ENCODE measurements around the gene GALNT17. TPM values are rescaled to one million over a fixed set of nuclear protein-coding genes. Genes with fewer than 3 reads are reported as not detected.

GALNT17 gene
- total RNA-seq, 1 experiment from 2014 or later: not detected

DNA sequence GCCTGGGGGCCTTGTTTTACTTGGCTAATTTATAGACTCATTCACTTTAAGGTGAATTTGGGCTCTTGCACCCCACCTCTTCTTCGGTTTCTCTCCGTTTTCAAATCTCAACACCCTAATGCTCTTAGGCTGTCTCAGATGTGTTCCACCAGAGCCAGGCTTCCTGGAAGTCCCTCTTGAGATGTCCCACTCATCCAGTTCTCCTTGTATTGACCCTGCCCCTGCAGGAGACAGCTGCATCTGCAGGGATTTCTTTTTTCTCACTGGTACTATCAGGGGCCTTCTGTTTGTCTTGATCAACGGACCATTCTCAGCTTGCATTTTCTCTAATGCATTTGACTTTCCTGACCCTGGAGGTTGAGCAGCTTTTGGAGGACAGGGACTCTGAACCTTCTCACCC, 279.5 kb downstream of the GALNT17 start:
- intact Hi-C loops (cut with micrococcal nuclease): no loop called here
- TF ChIP-seq, protein P1, sequence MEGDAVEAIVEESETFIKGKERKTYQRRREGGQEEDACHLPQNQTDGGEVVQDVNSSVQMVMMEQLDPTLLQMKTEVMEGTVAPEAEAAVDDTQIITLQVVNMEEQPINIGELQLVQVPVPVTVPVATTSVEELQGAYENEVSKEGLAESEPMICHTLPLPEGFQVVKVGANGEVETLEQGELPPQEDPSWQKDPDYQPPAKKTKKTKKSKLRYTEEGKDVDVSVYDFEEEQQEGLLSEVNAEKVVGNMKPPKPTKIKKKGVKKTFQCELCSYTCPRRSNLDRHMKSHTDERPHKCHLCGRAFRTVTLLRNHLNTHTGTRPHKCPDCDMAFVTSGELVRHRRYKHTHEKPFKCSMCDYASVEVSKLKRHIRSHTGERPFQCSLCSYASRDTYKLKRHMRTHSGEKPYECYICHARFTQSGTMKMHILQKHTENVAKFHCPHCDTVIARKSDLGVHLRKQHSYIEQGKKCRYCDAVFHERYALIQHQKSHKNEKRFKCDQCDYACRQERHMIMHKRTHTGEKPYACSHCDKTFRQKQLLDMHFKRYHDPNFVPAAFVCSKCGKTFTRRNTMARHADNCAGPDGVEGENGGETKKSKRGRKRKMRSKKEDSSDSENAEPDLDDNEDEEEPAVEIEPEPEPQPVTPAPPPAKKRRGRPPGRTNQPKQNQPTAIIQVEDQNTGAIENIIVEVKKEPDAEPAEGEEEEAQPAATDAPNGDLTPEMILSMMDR (conservative IDR thresholded peaks at IDR 0.05; ENCODE audit: low read depth, low read length): no peak
- TF ChIP-seq EZH2 (IDR thresholded peaks at IDR 0.05; ENCODE audit: low read length, unreplicated experiment) (no peak), EZH2phosphoT487 (IDR thresholded peaks at IDR 0.05; ENCODE audit: borderline replicate concordance, low read length) (no peak)
- POLR2A ChIA-PET (ENCODE audit: unreplicated experiment): interaction anchor here (0.5 kb wide), 1 partner anchor 15 kb away, joined by 3 read pairs; no protein-coding TSS in a partner anchor

DNA sequence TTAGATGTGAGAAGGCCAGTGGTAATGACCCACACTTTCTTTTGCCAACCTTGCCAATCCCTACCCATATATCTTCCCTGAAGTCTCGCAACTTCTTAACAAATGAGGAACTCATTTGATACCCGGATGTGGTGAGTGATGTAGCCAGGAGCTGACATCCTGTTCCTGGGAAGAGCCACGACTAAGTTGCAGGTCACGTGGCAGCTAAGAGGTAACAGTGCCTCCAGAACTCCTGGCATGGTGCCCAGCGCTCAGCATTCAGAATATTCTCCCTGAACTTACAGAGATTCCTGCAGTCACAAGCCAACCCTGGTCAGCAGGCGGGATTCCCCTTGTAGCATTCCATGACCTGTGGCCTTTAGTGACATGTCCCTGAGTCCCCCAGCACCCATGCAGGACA, 282.5 kb downstream of the GALNT17 start:
- 0 out of 2 replicates have a peak, but pooled peaks cover 1% of the 10 kb centered on the region for H3K9me3 ChIP-seq (ENCODE audit: low read length)
- H3K4me1 ChIP-seq (ENCODE audit: insufficient read depth, low read length): no peaks in the 10 kb centered on the region
- ChIA-PET POLR2A (ENCODE audit: unreplicated experiment) (no interaction called here), CTCF (no interaction called here)
- no peak overlapping the region for H3K9ac ChIP-seq (ENCODE audit: low read length)
- no peak overlapping the region for H3K4me2 ChIP-seq (ENCODE audit: low read length)
- H3K79me2 ChIP-seq (ENCODE audit: low read length): no peaks in the 10 kb centered on the region
- H3F3A ChIP-seq (ENCODE audit: low read length, unreplicated experiment): no peaks in the 10 kb centered on the region
- no peak for ATAC-seq
- no peaks in the 10 kb centered on the region for H3K27me3 ChIP-seq (ENCODE audit: low read length)
- no peak for DNase-seq
- no peak overlapping the region for H2AFZ ChIP-seq (ENCODE audit: low read length)
- H3K36me3 ChIP-seq (ENCODE audit: low read depth, low read length): no peaks in the 10 kb centered on the region
- no TSS peak for BruUV-seq (replicated peaks)
- H3K9me2 ChIP-seq (replicated peaks; ENCODE audit: low read length): no peaks in the 10 kb centered on the region
- intact Hi-C loops (cut with micrococcal nuclease): no loop called here
- H3K4me3 ChIP-seq (ENCODE audit: low read length): no peak overlapping the region
- H3K27ac ChIP-seq (ENCODE audit: low read length): no peak overlapping the region
- no peaks in the 10 kb centered on the region for H4K20me1 ChIP-seq (ENCODE audit: low read length)
- TF ChIP-seq EZH2phosphoT487 (IDR thresholded peaks at IDR 0.05; ENCODE audit: borderline replicate concordance, low read length): no peak
- TF ChIP-seq, protein P1 (conservative IDR thresholded peaks at IDR 0.05; ENCODE audit: low read depth, low read length): no peak
- TF ChIP-seq EZH2 (IDR thresholded peaks at IDR 0.05; ENCODE audit: low read length, unreplicated experiment): no peak

More for the DNA sequence above, 279.5 kb downstream of the GALNT17 start:
- Histone ChIP-seq H3K27me3 (ENCODE audit: low read length) (no peaks in the 10 kb centered on the region), H3K4me2 (ENCODE audit: low read length) (no peak overlapping the region), H3K36me3 (ENCODE audit: low read depth, low read length) (no peaks in the 10 kb centered on the region), H3K27ac (ENCODE audit: low read length) (no peak overlapping the region), H3F3A (ENCODE audit: low read length, unreplicated experiment) (no peaks in the 10 kb centered on the region), H3K9me3 (ENCODE audit: low read length) (0 out of 2 replicates have a peak, but pooled peaks cover 5% of the 10 kb centered on the region), H3K4me3 (ENCODE audit: low read length) (no peak overlapping the region), H3K4me1 (ENCODE audit: insufficient read depth, low read length) (no peaks in the 10 kb centered on the region), H3K9me2 (replicated peaks; ENCODE audit: low read length) (no peaks in the 10 kb centered on the region), H2AFZ (ENCODE audit: low read length) (no peak overlapping the region), H3K79me2 (ENCODE audit: low read length) (no peaks in the 10 kb centered on the region), H4K20me1 (ENCODE audit: low read length) (no peaks in the 10 kb centered on the region), H3K9ac (ENCODE audit: low read length) (no peak overlapping the region)
- BruUV-seq (replicated peaks): no TSS peak
- ATAC-seq (no peak), DNase-seq (no peak)
- CTCF ChIA-PET: no interaction called here

GRCh38 chr7:71419546-71420337, 287.8 kb downstream of the GALNT17 start:
- ChIA-PET POLR2A (ENCODE audit: unreplicated experiment) (no interaction called here), CTCF (no interaction called here)
- DNase-seq (no peak), ATAC-seq (no peak)
- intact Hi-C loops (cut with micrococcal nuclease): no loop called here
- no TSS peak for BruUV-seq (replicated peaks)
- no peaks in the 10 kb centered on the region for H3K4me1 ChIP-seq (ENCODE audit: insufficient read depth, low read length)
- no peak overlapping the region for H3K4me3 ChIP-seq (ENCODE audit: low read length)
- H3K27ac ChIP-seq (ENCODE audit: low read length): no peak overlapping the region
- no peaks in the 10 kb centered on the region for H3K9me3 ChIP-seq (ENCODE audit: low read length)
- H3K27me3 ChIP-seq (ENCODE audit: low read length): no peaks in the 10 kb centered on the region
- no peaks in the 10 kb centered on the region for H4K20me1 ChIP-seq (ENCODE audit: low read length)
- H3F3A ChIP-seq (ENCODE audit: low read length, unreplicated experiment): no peaks in the 10 kb centered on the region
- H2AFZ ChIP-seq (ENCODE audit: low read length): no peak overlapping the region
- TF ChIP-seq EZH2phosphoT487 (IDR thresholded peaks at IDR 0.05; ENCODE audit: borderline replicate concordance, low read length) (no peak), EZH2 (IDR thresholded peaks at IDR 0.05; ENCODE audit: low read length, unreplicated experiment) (no peak)
- TF ChIP-seq, protein P1 (conservative IDR thresholded peaks at IDR 0.05; ENCODE audit: low read depth, low read length): no peak
- no peak overlapping the region for H3K9ac ChIP-seq (ENCODE audit: low read length)
- H3K36me3 ChIP-seq (ENCODE audit: low read depth, low read length): no peaks in the 10 kb centered on the region
- no peaks in the 10 kb centered on the region for H3K9me2 ChIP-seq (replicated peaks; ENCODE audit: low read length)
- no peak overlapping the region for H3K4me2 ChIP-seq (ENCODE audit: low read length)
- H3K79me2 ChIP-seq (ENCODE audit: low read length): no peaks in the 10 kb centered on the region
